Naive thymus-derived CD8-positive, alpha-beta T cell (primary cell): Measurements from ENCODE around the gene P2RX2. TPM values are rescaled to one million over a fixed set of nuclear protein-coding genes. Genes with fewer than 3 reads are reported as not detected.

Source experiments
- ATAC-seq, 2 donors: fragments of 150-1000 bp; cut with Tn5 transposase in 1 of 2; sonication (Bioruptor Pico), chemical (Tn5 transposase) in 1 of 2; 1 replicate in 1 of 2; 2 replicates in 1 of 2; pipeline ENCODE4 v1.10.0; 2021; ENCODE audit warnings: mild to moderate bottlenecking in 2 of 2, moderate library complexity in 2 of 2
- POLR2A ChIA-PET: fragments of 350-600 bp; sonication (Branson Sonifier 250); formaldehyde crosslinking; loops from one replicate; lab custom pipeline; 2021; ENCODE audit warnings: antibody characterized with exemption; lab: Charles Lee
- DNase-seq, 10 donors: peaks; one replicate each; pipeline versions ENCODE4 v3.0.0 to v3.0.0-alpha.2; 2020 to 2022
- H3K27ac Mint-ChIP-seq, 10 donors: one replicate each; pipeline ENCODE4 v1.8.0; 2020 to 2022; ENCODE audit warnings: mild to moderate bottlenecking in 10 of 10, mixed read lengths in 10 of 10, moderate library complexity in 4 of 10, inconsistent platforms in 1 of 10
- H3K27me3 Mint-ChIP-seq, 5 donors: one replicate each; pipeline ENCODE4 v1.8.0; 2021 to 2022; ENCODE audit warnings: mixed read lengths in 5 of 5
- H3K36me3 Mint-ChIP-seq, 3 donors: one replicate each; pipeline ENCODE4 v1.8.0; 2020 to 2022; ENCODE audit warnings: mixed read lengths in 3 of 3, mild to moderate bottlenecking in 2 of 3, inconsistent platforms in 1 of 3
- H3K4me1 Mint-ChIP-seq, 4 donors: one replicate each; pipeline ENCODE4 v1.8.0; 2021 to 2022; ENCODE audit warnings: mixed read lengths in 4 of 4
- H3K4me3 Mint-ChIP-seq, 10 donors: one replicate each; pipeline ENCODE4 v1.8.0; 2020 to 2022; ENCODE audit warnings: mild to moderate bottlenecking in 10 of 10, mixed read lengths in 10 of 10, moderate library complexity in 6 of 10, inconsistent platforms in 1 of 10
- H3K9me3 Mint-ChIP-seq, 9 donors: one replicate each; pipeline ENCODE4 v1.8.0; 2020 to 2022; ENCODE audit warnings: mixed read lengths in 9 of 9, mild to moderate bottlenecking in 3 of 9, inconsistent platforms in 1 of 9, moderate library complexity in 1 of 9
- polyA plus RNA-seq, 3 donors: library from polyadenylated mRNA; unstranded; fragments of 300-500 nt; fragmentation: Illumina TruSeq; gene quantifications; one replicate each; pipeline ENCODE4 v1.2.3, GENCODE V29; 2021
- total RNA-seq, 8 experiments: library from RNA in 2 of 8; stranded (reverse) in 2 of 8; gene quantifications; one replicate each; pipeline ENCODE4 v1.2.3 and lab custom pipeline; 2021 to 2026

The P2RX2 gene
- total and polyA plus RNA-seq, 5 experiments from 2014 or later, result not detected

DNA sequence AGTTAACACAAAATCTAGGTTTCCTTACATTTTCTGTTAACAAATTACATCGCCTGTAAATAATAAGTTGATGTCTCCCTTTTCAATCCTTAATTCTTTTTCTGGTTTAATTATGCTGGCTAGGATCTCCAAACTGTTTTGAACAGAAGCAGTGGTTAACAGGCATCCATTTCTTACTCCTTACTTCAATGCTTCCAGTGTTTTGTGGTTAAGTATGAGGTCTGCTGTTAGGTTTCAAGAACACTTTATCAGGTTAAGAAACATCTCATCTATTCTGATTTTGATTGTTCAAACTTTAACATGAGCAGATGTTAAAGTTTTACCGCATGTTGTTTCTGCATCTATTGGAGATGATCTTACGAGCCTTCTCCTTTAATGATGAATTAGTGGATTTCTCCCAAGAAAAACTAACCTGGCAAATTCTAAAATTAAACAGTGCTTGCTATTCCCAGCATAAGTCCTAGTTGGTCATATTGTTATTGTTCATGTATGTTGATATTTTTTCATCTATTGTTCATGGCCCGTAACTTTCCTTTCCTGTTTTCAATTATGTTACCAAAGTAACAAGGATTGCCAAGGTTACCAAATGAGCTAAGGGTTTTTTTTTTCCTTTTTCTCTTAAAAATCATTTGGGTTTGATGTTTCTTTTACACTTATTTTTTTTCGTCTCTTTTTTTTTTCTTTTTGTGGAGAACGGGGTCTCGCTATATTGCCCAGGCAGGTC, 35.2 kb downstream of the P2RX2 start:
- H3K4me3 Mint-ChIP-seq, result no peak overlapping the region
- POLR2A ChIA-PET, result no interaction called here
- no peak for ATAC-seq
- H3K27ac Mint-ChIP-seq, result no peak overlapping the region
- DNase-seq, result no peak
- H3K4me1 Mint-ChIP-seq, result peaks cover 0 to 3% (median 0%) of the 10 kb centered on the region in 4 donors
- H3K9me3 Mint-ChIP-seq, result no peaks in the 10 kb centered on the region
- H3K27me3 Mint-ChIP-seq, result no peaks in the 10 kb centered on the region
- peaks cover 0 to 59% (median 12%) of the 10 kb centered on the region in 3 donors for H3K36me3 Mint-ChIP-seq

DNA sequence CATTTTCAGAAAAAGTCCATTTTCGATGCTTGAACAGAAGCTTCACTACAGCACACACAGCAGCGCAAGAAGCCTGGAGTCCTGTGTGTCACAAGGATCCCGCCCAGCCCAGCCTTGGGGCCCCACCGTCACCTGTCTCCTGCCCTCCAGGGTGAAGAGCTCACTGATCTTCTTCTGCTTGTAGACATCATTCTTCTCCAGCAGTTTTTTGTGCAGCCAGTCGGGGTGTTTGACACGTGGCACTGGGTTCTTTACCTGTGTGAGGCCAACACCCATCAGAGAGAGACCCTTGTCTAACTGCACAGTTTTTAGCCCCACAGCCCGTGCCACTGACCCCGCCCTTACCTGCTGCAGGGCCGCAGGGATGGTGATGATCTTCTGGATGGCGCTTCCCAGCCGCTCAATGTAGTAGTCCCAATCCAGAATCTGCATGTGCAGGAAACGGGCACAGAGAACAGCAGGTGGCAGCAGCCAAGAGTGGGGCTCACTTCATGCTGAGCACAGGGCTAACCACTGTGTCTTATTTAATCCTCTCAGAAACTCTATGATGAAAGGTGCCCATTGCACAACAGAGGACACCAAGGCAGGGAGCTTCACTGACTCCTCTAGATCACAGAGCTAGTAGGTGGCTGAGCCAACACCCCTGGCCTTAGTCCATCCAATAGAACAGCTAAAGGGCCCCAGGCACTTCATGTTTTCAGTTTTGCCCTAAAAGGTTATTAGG, 38.6 kb downstream of the P2RX2 start:
- no peak for ATAC-seq
- Mint-ChIP-seq H3K9me3 (no peaks in the 10 kb centered on the region), H3K27me3 (no peaks in the 10 kb centered on the region), H3K4me3 (peak overlapping the region in 1 of 10 donors; percentile 28), H3K36me3 (peaks cover 0 to 67% (median 18%) of the 10 kb centered on the region in 3 donors), H3K4me1 (peaks cover 5 to 26% (median 15%) of the 10 kb centered on the region in 4 donors), H3K27ac (peak overlapping the region in 1 of 10 donors; percentile 40)
- POLR2A ChIA-PET, result no interaction called here
- no peak for DNase-seq

DNA sequence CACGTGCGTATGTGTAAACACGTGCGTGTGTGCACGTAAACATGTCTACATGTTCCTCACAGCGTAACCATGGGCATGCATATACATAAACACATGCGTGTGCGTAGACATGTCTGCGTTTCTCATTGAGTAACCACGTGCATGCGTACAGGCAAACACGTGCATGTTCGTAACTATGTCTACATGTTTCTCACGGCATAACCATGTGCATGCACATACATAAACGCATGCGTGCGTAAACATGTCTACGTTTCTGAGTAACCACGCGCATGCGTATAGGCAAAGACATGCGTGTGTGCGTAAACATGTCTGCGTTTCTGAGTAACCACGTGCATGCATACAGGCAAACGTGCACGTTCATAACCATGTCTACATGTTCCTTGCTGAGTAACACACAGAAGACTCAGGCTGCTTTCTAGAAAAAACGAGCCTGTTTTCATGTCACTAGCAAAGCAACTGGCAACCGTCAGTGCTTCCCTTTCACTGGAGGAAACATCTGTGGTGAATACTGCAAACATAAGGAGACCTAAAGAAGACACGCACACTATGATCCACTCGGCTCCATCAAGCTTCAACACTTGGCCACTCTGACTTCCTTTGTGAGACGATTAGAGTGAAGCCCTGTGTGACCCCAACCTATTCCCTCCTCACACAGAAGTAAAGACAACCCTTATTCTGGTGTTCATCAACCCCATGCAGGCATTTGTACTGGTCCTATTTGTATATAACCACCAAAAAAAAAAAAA, 39.7 kb downstream of the P2RX2 start:
- no peak for DNase-seq
- Mint-ChIP-seq H3K4me1 (peaks cover 12 to 37% (median 24%) of the 10 kb centered on the region in 4 donors), H3K36me3 (peaks cover 0 to 70% (median 18%) of the 10 kb centered on the region in 3 donors), H3K4me3 (no peak overlapping the region), H3K9me3 (no peaks in the 10 kb centered on the region), H3K27me3 (no peaks in the 10 kb centered on the region), H3K27ac (peak overlapping the region in 1 of 10 donors; percentile 71)
- POLR2A ChIA-PET, result interaction anchor here (0.7 kb wide), 1 partner anchor 9 kb away, joined by 3 read pairs; no protein-coding TSS in a partner anchor
- no peak for ATAC-seq

DNA sequence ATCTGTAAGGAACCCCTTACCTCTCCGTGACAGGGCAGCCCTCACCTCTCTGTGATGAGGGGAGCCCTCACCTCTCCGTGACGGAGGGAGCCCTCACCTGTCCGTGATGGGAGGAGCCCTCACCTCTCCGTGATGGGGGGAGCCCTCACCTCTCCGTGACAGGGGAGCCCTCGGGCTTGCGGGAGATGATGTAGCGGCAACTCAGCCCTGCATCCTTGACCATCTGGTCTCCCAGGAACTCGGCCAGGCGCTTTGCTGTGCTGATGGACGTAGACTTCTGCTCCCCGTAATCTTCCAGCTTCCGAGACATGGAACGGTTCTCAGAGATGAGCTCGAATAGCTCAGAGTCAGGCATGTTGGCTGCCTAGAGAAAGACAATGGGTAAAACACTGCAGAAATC, 40.6 kb downstream of the P2RX2 start:
- no peak overlapping the region for H3K4me3 Mint-ChIP-seq
- POLR2A ChIA-PET, result interaction anchor here (0.7 kb wide), 1 partner anchor 9 kb away, joined by 3 read pairs; no protein-coding TSS in a partner anchor
- no peaks in the 10 kb centered on the region for H3K9me3 Mint-ChIP-seq
- no peaks in the 10 kb centered on the region for H3K27me3 Mint-ChIP-seq
- no peak for DNase-seq
- ATAC-seq, result no peak
- H3K4me1 Mint-ChIP-seq, result peaks cover 14 to 39% (median 25%) of the 10 kb centered on the region in 4 donors
- peaks cover 0 to 67% (median 12%) of the 10 kb centered on the region in 3 donors for H3K36me3 Mint-ChIP-seq
- no peak overlapping the region for H3K27ac Mint-ChIP-seq

DNA sequence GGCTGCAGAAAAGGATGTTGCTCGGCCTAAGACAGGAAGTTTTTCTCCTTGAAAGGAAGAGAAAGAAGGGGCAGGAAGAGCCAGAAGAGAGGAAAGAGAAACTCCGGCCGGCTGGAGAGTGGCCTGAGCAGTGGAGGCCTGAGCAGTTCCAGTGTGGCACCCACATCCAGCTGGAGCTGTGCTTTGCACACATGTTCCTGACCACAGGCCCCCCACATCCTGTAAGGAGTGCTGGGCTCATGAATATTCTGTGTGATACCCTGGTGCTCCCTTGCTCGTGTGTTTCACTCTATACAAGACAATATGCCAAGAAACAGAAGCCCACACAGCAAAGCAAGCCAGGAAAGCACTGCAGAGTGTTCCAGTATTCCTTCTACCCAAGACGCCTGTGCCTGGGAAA, 41.5 kb downstream of the P2RX2 start:
- no peak for ATAC-seq
- Mint-ChIP-seq H3K27me3 (no peaks in the 10 kb centered on the region), H3K4me3 (peak overlapping the region in 1 of 10 donors; percentile 13), H3K36me3 (peaks cover 0 to 61% (median 9%) of the 10 kb centered on the region in 3 donors), H3K27ac (peak overlapping the region; percentile 9 to 82 (median 60)), H3K9me3 (no peaks in the 10 kb centered on the region), H3K4me1 (peaks cover 14 to 39% (median 25%) of the 10 kb centered on the region in 4 donors)
- POLR2A ChIA-PET, result no interaction called here
- DNase-seq, result no peak

DNA sequence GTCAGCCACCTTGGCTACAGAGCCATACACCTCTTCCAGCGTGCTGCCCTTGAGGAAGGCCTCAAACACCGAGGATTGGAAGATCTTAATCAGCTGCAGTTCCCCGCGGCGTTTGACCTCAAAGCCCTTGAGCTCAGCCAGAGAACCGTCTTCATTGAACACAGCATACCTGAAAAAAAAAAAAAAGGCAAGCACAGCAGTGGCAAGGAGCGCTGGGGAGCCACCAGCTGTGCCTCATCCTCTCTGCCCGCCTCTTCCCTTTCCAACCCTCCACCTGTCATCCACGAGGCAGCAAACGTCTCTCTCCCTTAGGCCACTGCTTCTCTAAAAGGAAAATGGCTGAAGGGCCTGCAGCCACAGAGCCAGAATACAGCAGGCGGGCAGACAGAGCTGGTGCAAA, 42.4 kb downstream of the P2RX2 start:
- POLR2A ChIA-PET, result no interaction called here
- peaks cover 0 to 65% (median 18%) of the 10 kb centered on the region in 3 donors for H3K36me3 Mint-ChIP-seq
- no peaks in the 10 kb centered on the region for H3K27me3 Mint-ChIP-seq
- peaks cover 15 to 39% (median 26%) of the 10 kb centered on the region in 4 donors for H3K4me1 Mint-ChIP-seq
- no peaks in the 10 kb centered on the region for H3K9me3 Mint-ChIP-seq
- ATAC-seq (no peak), DNase-seq (no peak)
- H3K27ac Mint-ChIP-seq, result peak overlapping the region in 4 of 10 donors; percentile 18 to 57 (median 37)
- no peak overlapping the region for H3K4me3 Mint-ChIP-seq

DNA sequence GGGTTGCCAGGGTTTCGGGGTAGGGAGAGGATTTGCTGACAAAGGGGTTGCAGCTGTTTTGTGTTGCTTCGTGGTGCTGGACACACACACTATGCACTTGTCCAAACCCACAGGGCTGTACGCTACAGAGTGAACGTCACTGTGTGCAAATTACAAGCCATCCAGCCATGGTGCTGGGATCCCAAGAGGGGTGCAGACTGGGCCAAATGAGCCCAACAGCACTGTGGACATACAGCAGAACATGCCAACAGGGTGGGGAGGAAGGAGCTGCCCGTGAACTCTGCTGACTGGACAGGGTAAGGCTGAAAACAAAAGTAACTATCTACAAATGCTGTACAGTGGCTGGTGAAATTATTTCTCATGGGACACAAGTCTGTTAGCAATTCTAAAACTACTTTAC, 43.4 kb downstream of the P2RX2 start:
- Mint-ChIP-seq H3K4me1 (peaks cover 15 to 39% (median 26%) of the 10 kb centered on the region in 4 donors), H3K27ac (peak overlapping the region in 3 of 10 donors; percentile 2 to 70 (median 37)), H3K9me3 (no peaks in the 10 kb centered on the region), H3K27me3 (no peaks in the 10 kb centered on the region), H3K4me3 (no peak overlapping the region), H3K36me3 (peaks cover 0 to 69% (median 22%) of the 10 kb centered on the region in 3 donors)
- ATAC-seq (no peak), DNase-seq (no peak)
- POLR2A ChIA-PET, result no interaction called here

DNA sequence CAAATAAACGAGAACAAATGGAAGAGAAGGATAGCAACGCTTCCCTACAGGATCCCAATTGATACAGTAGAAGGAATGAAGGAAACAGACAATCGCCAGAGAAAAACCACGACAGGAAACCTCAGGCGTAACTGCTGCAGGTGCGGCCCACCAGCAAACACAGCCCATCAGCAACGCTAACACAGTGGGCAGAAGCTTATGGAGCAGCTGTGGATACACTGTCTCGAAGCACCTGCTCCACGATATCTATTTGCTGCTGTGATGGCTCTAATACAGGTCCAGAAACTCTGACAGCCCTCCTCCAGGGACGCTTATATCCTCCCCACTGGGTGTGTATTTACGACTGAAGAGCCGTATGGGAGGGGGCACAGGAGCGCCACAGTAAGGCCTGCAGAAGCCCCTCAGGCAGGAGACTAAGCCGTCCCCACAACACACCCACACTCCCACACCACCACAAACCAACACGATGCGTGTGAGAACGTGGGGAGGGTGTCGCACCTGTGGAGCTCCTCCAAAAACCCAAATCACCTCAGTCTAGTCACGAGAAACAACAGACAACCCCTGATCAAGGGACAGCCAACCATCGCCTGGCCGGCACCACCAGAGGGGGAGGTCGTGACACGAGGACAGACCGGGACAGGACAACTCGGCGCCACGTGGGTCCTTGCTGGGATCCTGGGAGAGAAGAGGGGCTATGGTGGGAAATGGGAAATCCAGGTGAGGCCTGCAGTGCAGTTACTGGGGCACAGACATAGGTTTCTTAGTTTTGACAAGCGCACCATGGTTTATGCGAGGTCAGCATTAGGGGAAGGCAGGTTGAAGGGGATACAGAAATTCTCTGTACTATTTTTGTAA, 44.6 kb downstream of the P2RX2 start:
- POLR2A ChIA-PET, result interaction anchor here (0.9 kb wide), 1 partner anchor 47 kb away, joined by 4 read pairs; the partner anchor contains the start of gene PGAM5
- no peak for ATAC-seq
- no peaks in the 10 kb centered on the region for H3K27me3 Mint-ChIP-seq
- no peaks in the 10 kb centered on the region for H3K9me3 Mint-ChIP-seq
- DNase-seq, result no peak
- H3K36me3 Mint-ChIP-seq, result peaks cover 5 to 69% (median 25%) of the 10 kb centered on the region in 3 donors
- peak overlapping the region in 6 of 10 donors; percentile 35 to 86 (median 47) for H3K27ac Mint-ChIP-seq
- peaks cover 15 to 39% (median 26%) of the 10 kb centered on the region in 4 donors for H3K4me1 Mint-ChIP-seq
- H3K4me3 Mint-ChIP-seq, result peak overlapping the region in 2 of 10 donors; percentile 0 to 16

DNA sequence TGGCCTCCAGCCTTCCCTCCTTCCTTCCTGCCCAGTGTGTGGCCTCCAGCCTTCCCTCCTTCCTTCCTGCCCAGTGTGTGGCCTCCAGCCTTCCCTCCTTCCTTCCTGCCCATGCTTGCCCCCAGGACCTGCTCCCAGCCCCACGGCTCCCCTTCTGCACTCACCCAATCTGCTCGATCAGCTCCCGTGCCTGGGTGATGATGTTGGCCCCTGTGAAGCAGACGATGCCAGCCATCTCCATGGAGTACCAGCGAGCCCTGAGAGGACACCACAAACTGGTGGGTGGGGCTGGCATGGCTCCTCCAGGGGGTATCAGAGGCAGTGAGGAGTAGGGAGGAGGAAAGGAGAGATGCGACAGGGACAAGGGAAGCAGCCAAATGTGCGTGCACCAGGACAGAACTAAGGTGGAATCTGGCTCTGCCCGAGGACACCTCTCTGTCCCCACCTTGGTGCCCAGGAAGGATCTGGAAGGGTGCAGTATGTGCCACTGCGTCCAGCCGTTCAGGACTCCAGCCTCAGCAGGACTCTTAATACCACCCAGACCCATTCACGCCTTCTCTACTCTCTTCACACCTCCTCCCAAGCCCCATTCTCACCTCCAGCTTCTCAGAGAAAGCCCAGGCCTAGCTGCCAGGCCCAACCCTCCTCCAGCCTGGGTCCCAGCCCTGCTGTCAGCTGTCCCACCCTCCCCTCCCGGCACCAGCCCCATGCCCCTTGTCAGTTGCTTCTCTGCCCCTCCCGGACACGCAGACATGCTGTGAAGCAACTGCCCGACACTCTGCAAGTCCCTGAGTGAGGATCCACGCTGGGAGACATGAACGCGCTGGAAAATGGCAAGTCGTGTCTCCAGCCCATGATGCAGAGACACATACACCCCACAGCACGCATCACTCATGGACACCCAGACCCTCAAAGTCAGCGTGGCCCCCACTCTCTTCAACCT, 45.9 kb downstream of the P2RX2 start:
- H3K9me3 Mint-ChIP-seq, result no peaks in the 10 kb centered on the region
- H3K27ac Mint-ChIP-seq, result no peak overlapping the region
- H3K27me3 Mint-ChIP-seq, result no peaks in the 10 kb centered on the region
- no peak overlapping the region for H3K4me3 Mint-ChIP-seq
- DNase-seq (no peak), ATAC-seq (no peak)
- POLR2A ChIA-PET, result interaction anchor here (0.9 kb wide), 1 partner anchor 46 kb away, joined by 4 read pairs; the partner anchor contains the start of gene PGAM5
- peaks cover 5 to 74% (median 32%) of the 10 kb centered on the region in 3 donors for H3K36me3 Mint-ChIP-seq
- H3K4me1 Mint-ChIP-seq, result peaks cover 15 to 34% (median 26%) of the 10 kb centered on the region in 4 donors

DNA sequence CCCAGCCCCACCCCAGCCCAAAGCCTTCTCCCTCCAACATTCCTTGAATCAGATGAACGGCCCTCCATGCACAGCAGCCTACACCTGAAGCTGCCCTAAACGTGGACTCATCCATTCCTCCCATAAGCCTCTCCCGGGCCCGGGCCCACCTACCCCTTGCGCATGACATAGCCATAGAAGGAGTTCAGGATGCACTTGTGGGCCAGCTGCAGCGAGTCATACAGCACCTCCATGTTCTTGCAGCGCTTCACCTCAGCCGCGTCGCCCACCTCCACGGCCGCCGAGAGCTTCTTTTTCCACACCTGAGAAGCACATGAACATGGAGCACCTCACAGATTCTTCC, 46.5 kb downstream of the P2RX2 start:
- POLR2A ChIA-PET, result no interaction called here
- Mint-ChIP-seq H3K9me3 (no peaks in the 10 kb centered on the region), H3K27ac (no peak overlapping the region)

DNA sequence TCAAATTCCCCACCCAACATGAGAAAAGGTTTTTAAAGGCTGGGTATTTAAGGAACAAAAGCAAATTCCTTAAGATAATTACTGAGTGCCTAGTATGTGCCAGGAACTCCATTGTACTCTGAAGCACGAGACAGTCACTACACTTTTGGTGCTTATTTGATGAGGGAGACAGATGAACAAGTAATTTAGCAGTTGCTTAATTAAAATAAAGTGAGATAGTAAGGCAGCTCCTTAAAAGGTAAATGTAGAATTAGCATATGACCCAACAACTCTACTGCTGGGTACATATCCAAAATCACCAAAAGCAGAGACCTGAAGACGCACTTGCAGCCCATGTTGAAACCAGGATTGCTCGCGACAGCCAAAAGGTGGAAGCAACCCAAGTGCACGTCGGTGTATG, 47.2 kb downstream of the P2RX2 start:
- DNase-seq (no peak), ATAC-seq (no peak)
- POLR2A ChIA-PET, result no interaction called here
- Mint-ChIP-seq H3K9me3 (no peaks in the 10 kb centered on the region), H3K27ac (no peak overlapping the region), H3K36me3 (peaks cover 5 to 73% (median 30%) of the 10 kb centered on the region in 3 donors), H3K4me3 (no peak overlapping the region), H3K4me1 (peaks cover 10 to 27% (median 19%) of the 10 kb centered on the region in 4 donors), H3K27me3 (no peaks in the 10 kb centered on the region)

More for the DNA sequence above, 46.5 kb downstream of the P2RX2 start:
- Mint-ChIP-seq H3K36me3 (peaks cover 5 to 74% (median 32%) of the 10 kb centered on the region in 3 donors), H3K4me1 (peaks cover 12 to 28% (median 21%) of the 10 kb centered on the region in 4 donors), H3K4me3 (no peak overlapping the region), H3K27me3 (no peaks in the 10 kb centered on the region)
- DNase-seq (no peak), ATAC-seq (no peak)
